ENCODE measurements around the gene KRTAP13-1. TPM values are rescaled to one million over a fixed set of nuclear protein-coding genes. Genes with fewer than 3 reads are reported as not detected.
A peak's percentile ranks its signal among the peaks of the same experiment; 100 is the strongest.

KRTAP13-1 gene
- polyA plus RNA-seq (2014; cell fraction: cytosol; rRNA removed), result not detected in 2 replicates
- not detected in 2 replicates for polyA plus RNA-seq (2014; cell fraction: nucleus; rRNA removed)

DNA sequence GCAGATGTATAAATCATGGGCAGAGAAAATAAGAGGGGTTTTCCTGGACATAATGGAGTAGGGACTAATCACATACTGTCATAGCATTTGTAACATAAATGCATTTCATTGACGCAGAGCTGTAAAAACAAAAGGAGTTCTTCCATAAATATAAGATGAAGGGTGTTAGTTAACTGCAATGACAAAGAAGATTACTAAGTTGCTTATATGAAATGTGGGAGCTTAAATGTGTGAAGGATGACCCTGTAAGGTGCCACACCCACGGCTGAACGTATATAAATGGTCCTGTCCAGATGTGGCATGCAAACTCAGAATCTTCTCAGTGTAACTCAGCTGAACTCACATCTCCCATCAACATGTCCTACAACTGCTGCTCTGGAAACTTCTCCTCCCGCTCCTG, at the start of gene KRTAP13-1:
Gene KRTAP13-1 (plus strand): TSS at position 301 of the 400 bp plus-strand sequence. CDS start 56 bp downstream, at position 357.
- no peak for DNase-seq (ENCODE audit: low spot score)

- DNase-seq (ENCODE audit: low spot score), result no peak
Measured at GRCh38 chr21:30348506-30348905, 47.3 kb upstream of the KRTAP13-1 start, which contains the start of gene KRTAP23-1. TSS of gene KRTAP23-1 (minus strand) at chr21:30348606. CDS start at chr21:30348606, 0 bp downstream.

- no peak for DNase-seq (ENCODE audit: low spot score)
Measured at GRCh38 chr21:30349572-30349971, 46.3 kb upstream of the KRTAP13-1 start.

- DNase-seq (ENCODE audit: low spot score), result no peak
Measured at GRCh38 chr21:30351534-30351933, 44.3 kb upstream of the KRTAP13-1 start.

DNA sequence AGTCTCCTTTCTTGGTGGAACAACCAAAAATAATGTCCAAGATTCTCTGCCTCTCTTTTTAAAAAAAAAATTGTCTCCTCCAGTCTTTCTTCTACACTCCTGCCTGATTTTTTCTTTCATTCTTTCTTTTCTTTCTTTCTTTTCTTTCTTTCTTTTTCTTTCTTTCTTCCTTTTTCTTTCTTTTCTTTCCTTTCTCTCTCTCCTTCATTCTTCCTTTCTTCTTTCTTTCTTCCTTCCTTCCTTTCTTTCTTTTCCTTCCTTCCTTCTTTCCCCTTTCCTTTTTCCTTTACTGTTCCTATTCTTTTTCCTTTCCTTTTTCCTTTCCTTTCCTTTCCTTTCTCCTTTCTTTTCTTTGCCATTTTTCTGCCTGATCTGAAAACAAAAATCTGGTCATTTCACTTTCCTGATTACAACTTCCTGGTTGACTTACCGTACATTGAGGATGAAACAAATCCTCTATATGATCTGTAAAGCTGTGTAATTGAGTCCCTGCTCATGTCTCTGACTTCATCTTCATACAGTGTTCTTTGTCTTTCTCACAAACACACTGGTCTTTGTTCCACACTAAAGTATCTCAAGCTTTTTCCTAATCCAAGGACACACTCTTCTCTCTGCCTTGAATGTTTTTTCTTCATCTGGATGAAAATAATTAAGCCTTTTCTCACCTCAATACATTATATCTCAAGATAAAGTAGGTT, 41.4 kb upstream of the KRTAP13-1 start:
- DNase-seq (ENCODE audit: low spot score), result no peak

DNA sequence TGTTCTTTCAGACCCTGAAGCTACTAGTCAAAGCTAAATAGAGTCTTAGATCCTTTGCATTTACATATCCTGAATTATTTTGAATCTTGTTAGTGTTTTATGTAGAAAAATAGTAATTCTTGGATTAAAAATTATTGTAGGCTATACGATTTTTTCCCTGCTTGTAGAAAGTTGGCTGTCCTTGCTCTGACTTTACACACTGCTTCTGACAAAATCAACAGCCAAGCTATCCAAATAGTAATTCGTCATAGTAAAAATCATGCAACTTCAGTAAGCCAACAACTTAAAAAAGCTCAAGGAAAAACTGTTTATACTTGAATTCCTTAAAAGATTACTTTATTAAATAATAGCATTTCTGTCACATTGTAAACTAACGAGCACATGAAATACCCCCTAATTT, 39.9 kb upstream of the KRTAP13-1 start:
- no peak for DNase-seq (ENCODE audit: low spot score)

- no peak for DNase-seq (ENCODE audit: low spot score)
Measured at GRCh38 chr21:30372139-30372770, 23.6 kb upstream of the KRTAP13-1 start, which contains the start of gene KRTAP13-2. TSS of gene KRTAP13-2 (minus strand) at chr21:30372271. CDS start at chr21:30372213, 58 bp downstream.

- no peak for DNase-seq (ENCODE audit: low spot score)
Measured at GRCh38 chr21:30382201-30382600, 13.6 kb upstream of the KRTAP13-1 start.

- DNase-seq (ENCODE audit: low spot score), result peak; percentile 7
Measured at GRCh38 chr21:30391492-30392025, 4.3 kb upstream of the KRTAP13-1 start.

DNA sequence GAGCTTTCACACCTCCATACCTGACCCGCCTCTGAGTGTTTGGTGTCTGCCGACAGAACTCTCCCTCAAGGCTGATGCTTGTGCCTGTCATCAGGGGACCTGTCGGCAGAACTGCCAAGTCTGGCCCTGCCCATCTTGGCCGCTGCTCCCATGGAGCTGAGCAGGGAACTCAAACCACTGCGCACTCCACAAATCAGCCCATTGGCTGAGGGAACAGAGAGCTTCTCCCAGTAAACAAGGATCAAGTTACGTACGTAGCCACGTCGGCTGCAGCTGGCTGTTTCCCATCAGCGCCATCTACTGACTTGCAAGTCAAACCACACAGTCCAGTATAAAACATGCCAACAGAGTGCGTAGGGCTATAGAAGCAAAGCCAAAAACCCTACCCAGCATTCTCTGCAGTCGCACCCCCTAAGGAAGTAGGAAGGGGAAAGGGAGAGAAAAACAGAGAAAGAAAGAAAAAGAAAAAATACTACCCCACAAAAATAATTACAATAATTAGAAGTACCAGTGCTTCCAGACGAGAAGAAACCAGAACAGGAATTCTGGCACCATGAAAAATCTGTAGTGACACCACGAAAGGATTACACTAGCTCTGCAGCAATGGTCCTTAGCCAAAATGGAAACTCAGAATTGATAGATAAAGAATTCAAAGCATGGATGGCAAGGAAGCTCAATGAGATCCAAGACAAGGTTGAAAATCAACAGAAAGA, 13.1 kb downstream of the KRTAP13-1 start:
- DNase-seq (ENCODE audit: low spot score), result peak; percentile 77

DNA sequence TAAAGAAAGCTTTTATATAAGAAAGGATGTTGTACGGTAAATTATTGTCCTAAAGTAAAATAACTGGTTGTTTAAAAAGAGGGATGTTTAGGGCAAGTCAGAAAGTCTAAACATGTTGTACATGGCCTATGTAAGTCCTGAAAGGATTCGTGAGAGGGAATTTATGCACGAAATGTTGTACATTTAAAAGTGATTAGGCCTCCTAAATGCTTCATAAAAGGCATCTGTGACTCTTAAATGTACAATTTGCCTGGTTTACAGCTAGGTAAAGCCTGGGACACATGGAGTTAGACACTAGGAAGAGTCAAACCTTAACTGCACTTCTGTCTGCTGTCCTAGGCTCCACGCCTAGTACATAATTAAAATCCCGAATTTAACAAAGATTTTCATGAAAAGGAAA, 20.2 kb downstream of the KRTAP13-1 start:
- no peak for DNase-seq (ENCODE audit: low spot score)

- no peak for DNase-seq (ENCODE audit: low spot score)
Measured at GRCh38 chr21:30425826-30426225, 30.0 kb downstream of the KRTAP13-1 start, which contains the start of gene KRTAP13-3. TSS of gene KRTAP13-3 (minus strand) at chr21:30425926. CDS start at chr21:30425912, 14 bp downstream.

- no peak for DNase-seq (ENCODE audit: low spot score)
Measured at GRCh38 chr21:30426731-30427130, 30.9 kb downstream of the KRTAP13-1 start.

GRCh38 chr21:30430170-30430655, 34.4 kb downstream of the KRTAP13-1 start, which contains the start of gene KRTAP13-4:
TSS of gene KRTAP13-4 (plus strand) at chr21:30430220. CDS start at chr21:30430276, 56 bp downstream.
- DNase-seq (ENCODE audit: low spot score), result no peak

- peak; percentile 16 for DNase-seq (ENCODE audit: low spot score)
Measured at GRCh38 chr21:30434033-30434631, 38.3 kb downstream of the KRTAP13-1 start.

GRCh38 chr21:30437010-30437565, 41.3 kb downstream of the KRTAP13-1 start:
- DNase-seq (ENCODE audit: low spot score), result no peak

GRCh38 chr21:30439975-30440374, 44.1 kb downstream of the KRTAP13-1 start, which contains the start of gene KRTAP15-1:
TSS of gene KRTAP15-1 (plus strand) at chr21:30440275. CDS start at chr21:30440328, 53 bp downstream.
- no peak for DNase-seq (ENCODE audit: low spot score)

GRCh38 chr21:30443226-30443625, 47.4 kb downstream of the KRTAP13-1 start:
- DNase-seq (ENCODE audit: low spot score), result no peak

- DNase-seq (ENCODE audit: low spot score), result no peak
Measured at GRCh38 chr21:30444204-30444603, 48.4 kb downstream of the KRTAP13-1 start.
